RPMI8226 (cell line): ENCODE results near the gene KRTCAP3.
"Not testable (repeated sequence)": the region's sequence is repeated elsewhere in the genome, so short reads cannot be mapped to it uniquely, and the experiment has no call there.

Experiments
- DNase-seq: peaks from one replicate; pipeline ENCODE4 v3.0.0-alpha.2; 2015

The KRTCAP3 gene

GRCh38 chr2:27441958-27442919 lies at the start of gene KRTCAP3:
KRTCAP3 (plus strand) TSS chr2:27442381; CDS start chr2:27442413, 32 bp downstream.
- peak; percentile 87 for DNase-seq

- no peak for DNase-seq
These were observed 49.0 kb upstream of the KRTCAP3 start for GRCh38 chr2:27393225-27393624.

- DNase-seq: no peak
These were observed 43.2 kb upstream of the KRTCAP3 start for GRCh38 chr2:27398962-27399361.

- no peak for DNase-seq
These were observed 41.6 kb upstream of the KRTCAP3 start for GRCh38 chr2:27400348-27401135.

GRCh38 chr2:27407798-27408491 lies 34.2 kb upstream of the KRTCAP3 start:
- DNase-seq: no peak

- DNase-seq: peak; percentile 39
These were observed 33.4 kb upstream of the KRTCAP3 start for GRCh38 chr2:27408601-27409320.

GRCh38 chr2:27409321-27410073 lies 32.7 kb upstream of the KRTCAP3 start, which contains the start of gene PPM1G:
PPM1G (minus strand) TSS chr2:27409591; CDS start chr2:27409422, 169 bp downstream.
- DNase-seq: peak; percentile 97

GRCh38 chr2:27412419-27413152 lies 29.6 kb upstream of the KRTCAP3 start:
- DNase-seq: no peak

- no peak for DNase-seq
These were observed 26.0 kb upstream of the KRTCAP3 start for GRCh38 chr2:27416151-27416550.

- DNase-seq: no peak
These were observed 21.2 kb upstream of the KRTCAP3 start for GRCh38 chr2:27420996-27421395.

- no peak for DNase-seq
These were observed 20.4 kb upstream of the KRTCAP3 start for GRCh38 chr2:27421660-27422250.

GRCh38 chr2:27422958-27423357 lies 19.2 kb upstream of the KRTCAP3 start:
- DNase-seq: no peak

GRCh38 chr2:27425039-27425438 lies 17.1 kb upstream of the KRTCAP3 start:
- not testable (repeated sequence) for DNase-seq

GRCh38 chr2:27427863-27428212 lies 14.3 kb upstream of the KRTCAP3 start:
- DNase-seq: no peak

GRCh38 chr2:27428213-27428977 lies 13.8 kb upstream of the KRTCAP3 start, which contains the start of gene NRBP1:
NRBP1 (plus strand) TSS chr2:27428631; CDS start chr2:27433274, 4,643 bp downstream.
- peak; percentile 98 for DNase-seq

GRCh38 chr2:27428978-27429541 lies 13.1 kb upstream of the KRTCAP3 start:
- DNase-seq: peak; percentile 90

GRCh38 chr2:27431395-27431794 lies 10.8 kb upstream of the KRTCAP3 start:
- DNase-seq: no peak

GRCh38 chr2:27435628-27436027 lies 6.6 kb upstream of the KRTCAP3 start:
- no peak for DNase-seq
